GM23248 (cell line): ENCODE data around the gene TMEM61. TPM values are rescaled to one million over a fixed set of nuclear protein-coding genes. Genes with fewer than 3 reads are reported as not detected.
A peak's percentile ranks its signal among the peaks of the same experiment; 100 is the strongest.

Experiments
- DNase-seq: peaks from one replicate; pipeline ENCODE4 v3.0.0-alpha.2; 2015
- H2AFZ ChIP-seq: fragments of 200-600 bp; sonication (generic); 2 replicates; pipeline ENCODE4 v1.6.1; 2016; ENCODE audit warnings: antibody characterized with exemption
- H3F3A ChIP-seq: fragments of 200-600 bp; sonication (generic); 2 replicates; pipeline ENCODE4 v1.6.1; 2016; ENCODE audit warnings: mild to moderate bottlenecking, antibody characterized with exemption, mixed run types; ENCODE audit not compliant: insufficient read depth
- H3K27ac ChIP-seq: fragments of 200-600 bp; sonication (generic); 2 replicates; pipeline ENCODE4 v1.5.1; 2016; ENCODE audit warnings: mild to moderate bottlenecking
- H3K27me3 ChIP-seq: fragments of 200-600 bp; sonication (generic); replicated peaks from 2 replicates; pipeline ENCODE4 v1.6.1; 2016; ENCODE audit warnings: mild to moderate bottlenecking; ENCODE audit not compliant: insufficient read depth
- H3K36me3 ChIP-seq: fragments of 200-600 bp; sonication (generic); 2 replicates; pipeline ENCODE4 v1.6.1; 2016; ENCODE audit warnings: low read depth, mild to moderate bottlenecking
- H3K4me1 ChIP-seq: fragments of 200-600 bp; sonication (generic); 2 replicates; pipeline ENCODE4 v1.6.1; 2016; ENCODE audit warnings: mild to moderate bottlenecking; ENCODE audit not compliant: insufficient read depth
- H3K4me2 ChIP-seq: fragments of 200-600 bp; sonication (generic); one replicate; pipeline ENCODE4 v1.6.1; 2016; ENCODE audit warnings: mild to moderate bottlenecking; ENCODE audit not compliant: unreplicated experiment
- H3K4me3 ChIP-seq: fragments of 200-600 bp; sonication (generic); 2 replicates; pipeline ENCODE4 v1.5.1; 2016; ENCODE audit warnings: mild to moderate bottlenecking
- H3K79me2 ChIP-seq: fragments of 200-600 bp; sonication (generic); 2 replicates; pipeline ENCODE4 v1.6.1; 2016; ENCODE audit warnings: mild to moderate bottlenecking; ENCODE audit not compliant: insufficient read depth
- H3K9ac ChIP-seq: fragments of 200-600 bp; sonication (generic); 2 replicates; pipeline ENCODE4 v1.6.1; 2016; ENCODE audit warnings: mild to moderate bottlenecking
- H3K9me2 ChIP-seq: fragments of 200-600 bp; sonication (generic); 2 replicates; pipeline ENCODE4 v1.6.1; 2016; ENCODE audit warnings: mixed run types, mild to moderate bottlenecking, moderate library complexity; ENCODE audit not compliant: insufficient read depth
- H3K9me3 ChIP-seq: fragments of 200-600 bp; sonication (generic); one replicate; pipeline ENCODE4 v1.6.1; 2017; ENCODE audit warnings: low read depth
- H4K20me1 ChIP-seq: fragments of 200-600 bp; sonication (generic); 2 replicates; pipeline ENCODE4 v1.6.0; 2016; ENCODE audit not compliant: insufficient read depth
- EZH2 ChIP-seq: fragments of 200-600 bp; sonication (generic); IDR thresholded peaks from 2 replicates; pipeline ENCODE4 v1.6.1; 2018; ENCODE audit warnings: antibody characterized with exemption, mild to moderate bottlenecking; ENCODE audit not compliant: insufficient read depth, poor library complexity, severe bottlenecking
- EZH2phosphoT487 ChIP-seq: fragments of 200-600 bp; sonication (generic); IDR thresholded peaks from 2 replicates; pipeline ENCODE4 v1.6.1; 2018; ENCODE audit warnings: antibody characterized with exemption, moderate library complexity, mild to moderate bottlenecking, low read depth; ENCODE audit not compliant: insufficient read depth
- WGBS, 2 experiments: methylation state at CpG; one replicate each; pipeline ENCODE4 v1.1.6; 2015 to 2017; ENCODE audit warnings: low lambda C conversion rate in 2 of 2, low coverage in 1 of 2; ENCODE audit errors: missing lambda C conversion rate in 2 of 2; 5-methylcytosine and 5-hydroxymethylcytosine counted together
- in situ Hi-C: fragments of 300-500 bp; cut with MboI; formaldehyde crosslinking; loops from 2 replicates; pipeline ENCODE4 v1.15.0; 2020
- polyA plus RNA-seq: library from polyadenylated mRNA; unstranded; fragments of >200 nt; fragmentation: Nextera tagmentation; extraction: Ambion mirVana; gene quantifications from 2 replicates; pipeline ENCODE4 v1.2.1, GENCODE V29; 2016
- total RNA-seq: library from RNA; depleted of rRNA; stranded (reverse); fragments of >200 nt; shearing (Covaris generic); gene quantifications from 2 replicates; pipeline ENCODE4 v1.2.3, GENCODE V29; 2014

The TMEM61 gene
- total and polyA plus RNA-seq, 2 experiments from 2014 or later, result not detected

DNA sequence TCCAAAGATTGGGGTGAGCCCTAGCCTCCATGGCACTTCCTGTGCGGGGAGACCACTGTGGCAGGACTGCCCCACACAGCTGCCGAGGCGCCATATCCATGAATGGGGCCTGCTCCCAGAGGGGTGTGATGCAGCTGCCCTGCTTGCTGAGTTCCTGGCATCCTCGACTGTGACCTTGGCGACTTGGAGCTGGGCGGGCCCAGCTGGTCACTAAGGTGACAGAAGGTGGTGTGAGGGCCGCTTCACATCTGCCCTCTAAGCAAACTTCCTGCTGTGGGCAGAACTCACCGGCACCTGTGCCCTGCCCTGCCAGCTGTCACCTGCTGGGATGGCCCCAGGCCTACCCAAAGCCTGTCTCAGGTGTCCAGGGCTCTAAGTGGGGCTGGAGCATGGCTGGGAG, 9.0 kb downstream of the TMEM61 start:
- Histone ChIP-seq H3K9me2 (no peaks in the 10 kb centered on the region), H3K4me2 (no peak overlapping the region), H3K9me3 (no peaks in the 10 kb centered on the region), H3K27ac (no peak overlapping the region), H3K79me2 (no peaks in the 10 kb centered on the region), H3K9ac (no peak overlapping the region), H2AFZ (no peak overlapping the region), H3K4me3 (no peak overlapping the region), H4K20me1 (no peaks in the 10 kb centered on the region), H3K36me3 (no peaks in the 10 kb centered on the region), H3K27me3 (no peaks in the 10 kb centered on the region), H3F3A (no peaks in the 10 kb centered on the region), H3K4me1 (no peaks in the 10 kb centered on the region)
- 75 to 94% methylated on average over 8 of the region's 8 CpGs for WGBS, 2 experiments
- DNase-seq, result no peak
- in situ Hi-C loops, result no loop called here
- TF ChIP-seq EZH2phosphoT487 (no peak), EZH2 (no peak)

DNA sequence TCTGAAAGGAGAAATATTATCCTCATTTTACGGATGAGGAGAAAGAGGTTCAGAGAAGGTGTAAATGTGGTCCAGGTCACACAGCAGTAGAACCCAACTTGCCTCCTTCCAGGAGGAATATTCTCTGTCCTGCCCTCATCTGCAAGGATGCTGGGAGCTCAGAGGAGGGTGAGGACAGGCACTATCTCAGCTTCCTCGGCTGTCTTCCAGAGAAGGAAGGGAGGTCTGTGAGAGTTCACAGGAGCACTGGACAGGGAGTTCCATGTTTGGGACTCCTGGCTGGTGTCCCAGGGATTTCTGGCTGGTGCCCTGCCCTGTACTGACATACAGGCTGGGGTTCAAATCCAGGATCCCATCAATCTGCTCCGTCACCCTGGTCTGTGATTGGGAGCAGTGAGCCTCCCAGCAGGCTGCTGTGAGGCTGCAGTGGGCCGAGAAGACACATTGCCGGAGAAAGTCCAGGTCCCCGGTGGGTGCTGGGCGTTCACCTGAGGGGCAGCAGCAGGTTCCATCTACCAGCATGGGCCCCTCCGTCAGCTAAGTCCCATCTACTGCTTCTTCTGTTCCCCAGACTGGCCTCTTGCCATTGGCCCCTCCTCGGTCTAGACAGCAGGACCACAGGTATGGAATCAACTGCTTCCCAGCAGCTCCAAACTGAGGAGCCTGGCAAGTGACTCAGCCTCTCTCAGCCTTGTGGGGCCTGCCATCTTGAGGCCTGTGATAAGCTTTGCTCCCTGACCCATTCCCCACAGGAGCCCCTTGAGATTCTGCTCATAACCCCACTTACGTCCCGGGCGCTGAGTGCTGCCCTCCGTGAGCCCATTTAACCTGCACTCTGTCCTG, 9.8 kb downstream of the TMEM61 start:
- no peaks in the 10 kb centered on the region for H4K20me1 ChIP-seq
- peak; percentile 17 for DNase-seq
- no peak overlapping the region for H3K27ac ChIP-seq
- no peak overlapping the region for H3K4me2 ChIP-seq
- no peak overlapping the region for H3K4me3 ChIP-seq
- H3K79me2 ChIP-seq, result no peaks in the 10 kb centered on the region
- no peaks in the 10 kb centered on the region for H3K9me2 ChIP-seq
- no peak overlapping the region for H3K9ac ChIP-seq
- no peaks in the 10 kb centered on the region for H3F3A ChIP-seq
- H3K9me3 ChIP-seq, result no peaks in the 10 kb centered on the region
- H3K36me3 ChIP-seq, result no peaks in the 10 kb centered on the region
- H3K27me3 ChIP-seq, result no peaks in the 10 kb centered on the region
- in situ Hi-C loops, result no loop called here
- WGBS, 2 experiments, result 69 to 71% methylated on average over 12 to 13 of the region's 13 CpGs
- H2AFZ ChIP-seq, result no peak overlapping the region
- no peaks in the 10 kb centered on the region for H3K4me1 ChIP-seq
- TF ChIP-seq EZH2phosphoT487 (no peak), EZH2 (no peak)

DNA sequence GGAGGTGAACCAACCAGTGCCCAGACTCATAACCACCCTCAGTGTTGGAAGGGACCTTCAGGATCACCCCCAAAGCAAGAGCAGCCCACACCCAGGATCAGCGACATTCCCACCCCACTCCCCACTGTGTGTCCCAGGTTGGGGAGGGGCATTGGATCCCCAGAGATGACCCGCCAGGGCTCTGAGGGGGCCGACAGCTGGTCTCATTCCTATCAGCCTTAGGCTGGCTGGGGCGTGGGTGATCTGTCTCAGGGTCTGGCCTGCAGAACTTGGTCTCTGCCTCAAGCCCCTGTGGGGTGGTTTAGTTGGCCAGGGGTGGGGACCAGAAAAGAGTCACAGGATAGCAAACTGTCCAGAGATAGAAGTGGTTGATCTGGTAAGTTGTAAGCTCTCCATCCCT, 10.5 kb downstream of the TMEM61 start:
- H3F3A ChIP-seq, result no peaks in the 10 kb centered on the region
- H3K4me3 ChIP-seq, result no peak overlapping the region
- H3K9ac ChIP-seq, result no peak overlapping the region
- H3K9me2 ChIP-seq, result no peaks in the 10 kb centered on the region
- H3K4me1 ChIP-seq, result no peaks in the 10 kb centered on the region
- TF ChIP-seq EZH2phosphoT487 (no peak), EZH2 (no peak)
- H3K79me2 ChIP-seq, result no peaks in the 10 kb centered on the region
- no peak overlapping the region for H2AFZ ChIP-seq
- no peaks in the 10 kb centered on the region for H3K27me3 ChIP-seq
- no peaks in the 10 kb centered on the region for H3K9me3 ChIP-seq
- WGBS, 2 experiments, result 68 to 85% methylated on average over 4 of the region's 4 CpGs
- no peaks in the 10 kb centered on the region for H3K36me3 ChIP-seq
- H3K27ac ChIP-seq, result no peak overlapping the region
- H3K4me2 ChIP-seq, result no peak overlapping the region
- in situ Hi-C loops, result no loop called here
- DNase-seq, result no peak
- no peaks in the 10 kb centered on the region for H4K20me1 ChIP-seq

DNA sequence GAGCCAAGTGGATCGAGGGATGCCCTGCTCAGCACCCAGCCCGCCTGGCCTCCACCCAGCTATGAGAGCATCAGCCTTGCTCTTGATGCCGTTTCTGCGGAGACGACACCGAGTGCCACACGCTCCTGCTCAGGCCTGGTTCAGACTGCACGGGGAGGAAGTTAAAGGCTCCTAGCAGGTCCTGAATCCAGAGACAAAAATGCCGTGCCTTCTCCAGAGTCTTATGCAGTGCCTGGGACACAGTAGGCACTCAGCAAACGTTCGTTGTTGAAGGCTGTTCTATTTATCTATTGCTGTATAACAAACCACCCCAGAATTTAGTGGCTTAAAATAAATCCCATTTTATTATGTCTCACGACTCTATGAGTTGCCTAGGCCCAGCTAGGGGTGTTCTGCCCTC, 11.5 kb downstream of the TMEM61 start:
- H3K4me2 ChIP-seq, result no peak overlapping the region
- no peak overlapping the region for H3K27ac ChIP-seq
- H3K9ac ChIP-seq, result no peak overlapping the region
- no peak overlapping the region for H3K4me3 ChIP-seq
- in situ Hi-C loops, result no loop called here
- no peaks in the 10 kb centered on the region for H3K79me2 ChIP-seq
- WGBS, 2 experiments, result 71 to 75% methylated on average over 12 of the region's 12 CpGs
- H3K9me3 ChIP-seq, result no peaks in the 10 kb centered on the region
- H3K36me3 ChIP-seq, result no peaks in the 10 kb centered on the region
- TF ChIP-seq EZH2 (no peak), EZH2phosphoT487 (no peak)
- H3F3A ChIP-seq, result no peaks in the 10 kb centered on the region
- no peaks in the 10 kb centered on the region for H3K4me1 ChIP-seq
- no peaks in the 10 kb centered on the region for H3K9me2 ChIP-seq
- H4K20me1 ChIP-seq, result no peaks in the 10 kb centered on the region
- H2AFZ ChIP-seq, result no peak overlapping the region
- no peak for DNase-seq
- no peaks in the 10 kb centered on the region for H3K27me3 ChIP-seq
